Subcutaneous adipose tissue (tissue), 4 donors: ENCODE results near the gene C21orf58. TPM values are rescaled to one million over a fixed set of nuclear protein-coding genes. Genes with fewer than 3 reads are reported as not detected.

Experiments used
- CTCF ChIP-seq: fragments of 450-650 bp; IDR thresholded peaks from one replicate; pipeline ENCODE4 v1.5.1; 2016; ENCODE audit warnings: low read depth, mild to moderate bottlenecking, control low read depth, antibody characterized with exemption, moderate library complexity
- total RNA-seq, 4 donors: library from RNA; depleted of rRNA; stranded (reverse); fragments of >200 nt; gene quantifications; one replicate each; pipeline ENCODE4 v1.1.0, GENCODE V29; 2016

C21orf58 gene
- total RNA-seq, 4 donors from 2014 or later = 1.2 to 2.9 (median 1.5) TPM; not detected in 1

DNA sequence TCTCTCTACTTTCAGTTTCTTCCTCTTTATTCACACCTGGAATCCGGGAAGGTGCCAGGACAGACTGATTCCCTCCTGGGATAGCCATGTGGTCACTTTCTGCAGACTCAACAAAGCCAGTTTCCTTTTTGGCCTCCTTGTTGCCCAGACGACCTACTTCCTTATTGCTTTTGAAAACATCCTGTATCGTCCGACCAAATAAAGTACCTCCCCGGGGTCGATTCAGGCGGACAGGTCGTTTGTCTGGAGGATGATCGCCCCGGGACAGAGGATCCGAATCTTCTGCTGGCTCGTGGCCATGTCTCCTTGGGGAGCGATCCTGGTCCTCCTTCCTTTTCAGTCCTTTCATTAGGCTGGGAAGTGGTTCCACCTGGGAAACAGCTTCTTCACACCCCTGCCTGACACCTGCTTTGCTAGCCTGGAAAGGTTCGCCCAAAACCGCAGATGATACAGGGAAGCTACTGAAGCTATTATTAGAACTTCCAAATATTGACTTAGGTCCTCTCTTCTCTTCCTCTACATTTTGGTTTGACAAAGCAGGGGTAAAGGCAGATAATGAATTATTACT is 39.5 kb downstream of the C21orf58 start:
- TF ChIP-seq CTCF = no peak

DNA sequence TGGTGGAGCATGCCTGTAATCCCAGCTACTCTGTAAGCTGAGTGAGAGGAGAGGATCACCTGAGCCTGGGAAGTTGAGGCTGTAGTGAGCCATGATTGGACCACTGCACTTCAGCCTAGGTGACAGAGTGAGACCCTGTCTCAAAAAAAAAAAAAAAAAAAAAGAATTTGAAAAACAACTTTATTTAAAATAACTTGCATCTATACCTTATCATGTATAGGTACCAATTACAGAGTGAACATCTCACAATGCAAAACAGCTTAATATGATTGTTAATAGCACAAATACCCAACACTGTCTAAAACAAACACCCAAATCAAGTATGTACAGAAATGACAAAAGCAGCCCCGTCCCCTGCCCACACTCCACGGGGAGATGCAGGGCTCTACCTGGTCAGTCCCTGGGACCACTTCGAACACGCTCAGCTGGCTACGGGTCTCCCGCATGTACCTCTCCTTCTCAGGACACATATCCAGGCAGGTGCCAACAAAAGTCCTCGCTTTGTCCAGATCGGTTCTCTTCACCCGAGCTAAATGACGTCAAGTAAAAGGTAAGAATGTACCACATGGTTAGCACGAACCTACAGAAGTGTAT is 48.8 kb downstream of the C21orf58 start:
- TF ChIP-seq CTCF = no peak

- TF ChIP-seq CTCF = no peak
Measured at GRCh38 chr21:46273341-46273740, 50.3 kb downstream of the C21orf58 start.

- TF ChIP-seq CTCF = no peak
Measured at GRCh38 chr21:46269466-46269865, 54.2 kb downstream of the C21orf58 start.

GRCh38 chr21:46268371-46268770 is 55.3 kb downstream of the C21orf58 start:
- TF ChIP-seq CTCF = no peak

DNA sequence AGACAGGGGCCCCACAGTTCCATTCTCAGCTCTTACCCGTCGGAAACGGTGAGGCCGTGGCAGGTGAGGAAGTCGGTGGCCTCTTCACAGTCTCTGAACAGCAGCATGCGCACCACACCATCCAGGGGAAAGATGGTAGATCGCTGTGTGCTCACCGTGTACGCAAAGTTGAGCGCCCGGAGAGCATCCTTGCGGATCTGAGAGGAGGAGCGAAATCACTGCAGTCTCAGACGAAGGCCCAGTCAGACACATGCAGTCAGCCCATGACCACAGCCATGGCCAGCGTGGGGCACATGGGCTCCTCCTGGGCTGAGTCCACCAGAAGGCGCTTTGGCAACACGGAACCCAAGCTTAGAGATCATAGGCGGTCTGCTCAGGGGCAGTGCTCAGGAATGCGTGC is 56.7 kb downstream of the C21orf58 start:
- no peak for TF ChIP-seq CTCF

- TF ChIP-seq CTCF = no peak
Measured at GRCh38 chr21:46265736-46266525, 57.7 kb downstream of the C21orf58 start.
